PC-3 (cell line): ENCODE data around the gene MT1B. TPM values are rescaled to one million over a fixed set of nuclear protein-coding genes. Genes with fewer than 3 reads are reported as not detected.
A peak's percentile ranks its signal among the peaks of the same experiment; 100 is the strongest.

Experiments
- ATAC-seq: fragments of 200-7000 bp; cut with Tn5 transposase; 2 replicates; pipeline ENCODE4 v1.9.1; 2020; ENCODE audit warnings: mild to moderate bottlenecking, moderate library complexity
- BruUV-seq: library from RNA; stranded (reverse); fragments of 400-500 nt; replicated peaks from 2 replicates; lab custom pipeline; 2021; lab: Mats Ljungman, UMichigan
- CTCF ChIA-PET: fragments of 300-600 bp; sonication (Branson Sonifier 250); formaldehyde crosslinking; loops from one replicate; lab custom pipeline; 2022; ENCODE audit warnings: antibody characterized with exemption; lab: Charles Lee
- POLR2A ChIA-PET: fragments of 300-600 bp; sonication (Branson Sonifier 250); formaldehyde crosslinking; loops from one replicate; lab custom pipeline; 2022; ENCODE audit warnings: antibody characterized with exemption; ENCODE audit not compliant: unreplicated experiment; lab: Charles Lee
- DNase-seq: peaks from one replicate; pipeline ENCODE4 v3.0.0-alpha.2; 2015
- H2AFZ ChIP-seq: fragments of 300-600 bp; sonication (generic); 2 replicates; pipeline ENCODE4 v1.6.0; 2016; ENCODE audit warnings: antibody characterized with exemption, low read length
- H3F3A ChIP-seq: fragments of 300-600 bp; sonication (generic); one replicate; pipeline ENCODE4 v1.6.0; 2017; ENCODE audit warnings: antibody characterized with exemption, low read length, control low read depth, mild to moderate bottlenecking; ENCODE audit not compliant: unreplicated experiment
- H3K27ac ChIP-seq: fragments of 300-600 bp; sonication (generic); 2 replicates; pipeline ENCODE4 v1.5.1; 2016; ENCODE audit warnings: mild to moderate bottlenecking, low read length
- H3K27me3 ChIP-seq: fragments of 300-600 bp; sonication (generic); 2 replicates; pipeline ENCODE4 v1.6.1; 2016; ENCODE audit warnings: low read length, mixed read lengths
- H3K36me3 ChIP-seq: fragments of 300-600 bp; sonication (generic); 2 replicates; pipeline ENCODE4 v1.6.1; 2016; ENCODE audit warnings: low read depth, mixed run types, low read length, mixed read lengths
- H3K4me1 ChIP-seq: fragments of 300-600 bp; sonication (generic); 2 replicates; pipeline ENCODE4 v1.5.1; 2016; ENCODE audit warnings: low read length; ENCODE audit not compliant: insufficient read depth
- H3K4me2 ChIP-seq: fragments of 300-600 bp; sonication (generic); 2 replicates; pipeline ENCODE4 v1.6.0; 2016; ENCODE audit warnings: low read length
- H3K4me3 ChIP-seq: fragments of 300-600 bp; sonication (generic); 2 replicates; pipeline ENCODE4 v1.5.1; 2016; ENCODE audit warnings: mild to moderate bottlenecking, low read length, mixed read lengths
- H3K79me2 ChIP-seq: fragments of 300-600 bp; sonication (generic); 2 replicates; pipeline ENCODE4 v1.6.1; 2017; ENCODE audit warnings: low read length, mixed read lengths
- H3K9ac ChIP-seq: fragments of 300-600 bp; sonication (generic); 2 replicates; pipeline ENCODE4 v1.6.0; 2016; ENCODE audit warnings: mild to moderate bottlenecking, low read length
- H3K9me2 ChIP-seq: fragments of 300-600 bp; sonication (generic); replicated peaks from 2 replicates; pipeline ENCODE4 v1.6.1; 2016; ENCODE audit warnings: mixed run types, low read length, mixed read lengths
- H3K9me3 ChIP-seq: fragments of 300-600 bp; sonication (generic); 2 replicates; pipeline ENCODE4 v1.6.1; 2016; ENCODE audit warnings: low read length, mixed read lengths
- H4K20me1 ChIP-seq: fragments of 300-600 bp; sonication (generic); 2 replicates; pipeline ENCODE4 v1.6.1; 2016; ENCODE audit warnings: low read length, mixed read lengths
- CTCF ChIP-seq: fragments of 300-600 bp; sonication (generic); conservative IDR thresholded peaks from 2 replicates; pipeline ENCODE4 v1.5.1; 2017; ENCODE audit warnings: antibody characterized with exemption, low read depth, mild to moderate bottlenecking, low read length
- EZH2 ChIP-seq: fragments of 300-600 bp; sonication (generic); IDR thresholded peaks from one replicate; pipeline ENCODE4 v1.6.1; 2017; ENCODE audit warnings: antibody characterized with exemption, mild to moderate bottlenecking, low read length; ENCODE audit not compliant: unreplicated experiment
- EZH2phosphoT487 ChIP-seq: fragments of 300-600 bp; sonication (generic); IDR thresholded peaks from 2 replicates; pipeline ENCODE4 v1.6.1; 2018; ENCODE audit warnings: mild to moderate bottlenecking, antibody characterized with exemption, low read length, borderline replicate concordance
- intact Hi-C: fragments of 100-400 bp; cut with micrococcal nuclease; formaldehyde crosslinking; loops from 2 replicates; pipeline ENCODE4 v1.9.0; 2023
- total RNA-seq: library from RNA; depleted of rRNA; stranded (reverse); fragments of >200 nt; gene quantifications from 2 replicates; pipeline ENCODE4 v1.2.3, GENCODE V29; 2014

Gene MT1B
- total RNA-seq, 1 experiment from 2014 or later = not detected

DNA sequence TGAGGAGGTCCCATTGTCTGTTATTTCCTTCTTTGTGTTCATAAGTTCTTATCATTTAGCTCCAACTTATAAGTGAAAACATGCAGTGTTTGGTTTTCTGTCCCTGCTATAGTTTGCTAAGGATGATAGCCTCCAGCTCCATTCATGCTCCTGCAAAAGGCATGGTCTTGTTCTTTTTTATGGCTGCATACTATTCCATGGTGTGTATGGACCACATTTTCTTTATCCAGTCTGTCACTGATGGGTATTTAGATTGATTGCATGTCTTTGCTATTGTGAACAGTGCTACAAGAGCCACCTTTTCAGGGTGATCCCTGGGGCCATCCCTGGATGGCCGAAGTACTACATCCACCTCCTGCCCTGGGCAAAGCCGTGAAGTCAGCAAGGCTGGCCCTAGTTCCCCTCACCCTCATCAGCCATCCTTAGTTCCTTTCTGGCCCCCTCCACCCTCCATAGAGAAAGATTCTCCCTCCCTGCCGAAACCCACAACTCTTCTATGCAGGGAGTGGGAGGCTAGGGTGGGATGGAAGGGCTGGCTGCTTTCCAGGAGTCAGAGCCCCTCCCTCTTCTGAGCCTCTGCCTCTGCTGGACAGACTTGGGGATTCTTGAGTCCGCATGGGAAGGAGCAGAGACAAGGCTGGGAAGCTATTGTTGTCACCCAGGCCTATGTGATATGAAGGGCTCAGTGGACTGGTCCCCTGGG lies 38.9 kb downstream of the MT1B start:
- H3K27ac ChIP-seq = no peak overlapping the region
- H4K20me1 ChIP-seq = no peaks in the 10 kb centered on the region
- no peak for ATAC-seq
- POLR2A ChIA-PET = interaction anchor here (0.6 kb wide), 1 partner anchor 230 kb away, joined by 5 read pairs; no protein-coding TSS in a partner anchor
- no peaks in the 10 kb centered on the region for H3K9me2 ChIP-seq
- no peak overlapping the region for H3K9ac ChIP-seq
- H3K27me3 ChIP-seq = no peaks in the 10 kb centered on the region
- H3K4me3 ChIP-seq = no peak overlapping the region
- intact Hi-C loops = no loop called here
- no peak for DNase-seq
- no TSS peak for BruUV-seq
- CTCF ChIA-PET = no interaction called here
- TF ChIP-seq EZH2 (no peak), EZH2phosphoT487 (no peak), CTCF (no peak)
- H3K36me3 ChIP-seq = no peaks in the 10 kb centered on the region
- H3K4me2 ChIP-seq = no peak overlapping the region
- no peaks in the 10 kb centered on the region for H3F3A ChIP-seq
- no peaks in the 10 kb centered on the region for H3K79me2 ChIP-seq
- no peaks in the 10 kb centered on the region for H3K9me3 ChIP-seq
- H3K4me1 ChIP-seq = peaks cover 17% of the 10 kb centered on the region
- H2AFZ ChIP-seq = no peak overlapping the region

- CTCF ChIA-PET = no interaction called here
- no peaks in the 10 kb centered on the region for H4K20me1 ChIP-seq
- no peaks in the 10 kb centered on the region for H3F3A ChIP-seq
- H3K36me3 ChIP-seq = no peaks in the 10 kb centered on the region
- ATAC-seq = peak; percentile 83
- no peaks in the 10 kb centered on the region for H3K9me3 ChIP-seq
- intact Hi-C loops = no loop called here
- no peak overlapping the region for H3K27ac ChIP-seq
- no peak overlapping the region for H3K4me2 ChIP-seq
- BruUV-seq = no TSS peak
- H3K9me2 ChIP-seq = no peaks in the 10 kb centered on the region
- peak; percentile 91 for DNase-seq
- no peaks in the 10 kb centered on the region for H3K27me3 ChIP-seq
- H3K79me2 ChIP-seq = no peaks in the 10 kb centered on the region
- H3K4me3 ChIP-seq = no peak overlapping the region
- H3K9ac ChIP-seq = no peak overlapping the region
- POLR2A ChIA-PET = no interaction called here
- TF ChIP-seq CTCF (no peak), EZH2 (no peak), EZH2phosphoT487 (no peak)
- no peak overlapping the region for H2AFZ ChIP-seq
- H3K4me1 ChIP-seq = peaks cover 20% of the 10 kb centered on the region
Observed at GRCh38 chr16:56691885-56692284, 40.2 kb downstream of the MT1B start.

GRCh38 chr16:56695246-56695645 lies 43.6 kb downstream of the MT1B start:
- Histone ChIP-seq H4K20me1 (no peaks in the 10 kb centered on the region), H3K36me3 (no peaks in the 10 kb centered on the region), H3K4me3 (no peak overlapping the region), H3K27me3 (no peaks in the 10 kb centered on the region), H3K27ac (no peak overlapping the region), H3K4me2 (no peak overlapping the region), H3K79me2 (no peaks in the 10 kb centered on the region), H2AFZ (no peak overlapping the region), H3K4me1 (peaks cover 16% of the 10 kb centered on the region), H3F3A (no peaks in the 10 kb centered on the region), H3K9ac (no peak overlapping the region), H3K9me2 (no peaks in the 10 kb centered on the region), H3K9me3 (no peaks in the 10 kb centered on the region)
- no peak for DNase-seq
- ChIA-PET CTCF (no interaction called here), POLR2A (no interaction called here)
- intact Hi-C loops = no loop called here
- no peak for ATAC-seq
- BruUV-seq = no TSS peak
- TF ChIP-seq EZH2phosphoT487 (no peak), EZH2 (no peak), CTCF (no peak)
